Right kidney (tissue), 9 donors: Measurements from ENCODE around the gene CASK.

Experiments
- DNase-seq: peaks from one replicate; pipeline ENCODE4 v3.0.0-alpha.2; 2016
- long read RNA-seq, 8 donors: transcript quantifications; one replicate each; lab custom pipeline, GENCODE V29; 2026

The CASK gene, protein sequence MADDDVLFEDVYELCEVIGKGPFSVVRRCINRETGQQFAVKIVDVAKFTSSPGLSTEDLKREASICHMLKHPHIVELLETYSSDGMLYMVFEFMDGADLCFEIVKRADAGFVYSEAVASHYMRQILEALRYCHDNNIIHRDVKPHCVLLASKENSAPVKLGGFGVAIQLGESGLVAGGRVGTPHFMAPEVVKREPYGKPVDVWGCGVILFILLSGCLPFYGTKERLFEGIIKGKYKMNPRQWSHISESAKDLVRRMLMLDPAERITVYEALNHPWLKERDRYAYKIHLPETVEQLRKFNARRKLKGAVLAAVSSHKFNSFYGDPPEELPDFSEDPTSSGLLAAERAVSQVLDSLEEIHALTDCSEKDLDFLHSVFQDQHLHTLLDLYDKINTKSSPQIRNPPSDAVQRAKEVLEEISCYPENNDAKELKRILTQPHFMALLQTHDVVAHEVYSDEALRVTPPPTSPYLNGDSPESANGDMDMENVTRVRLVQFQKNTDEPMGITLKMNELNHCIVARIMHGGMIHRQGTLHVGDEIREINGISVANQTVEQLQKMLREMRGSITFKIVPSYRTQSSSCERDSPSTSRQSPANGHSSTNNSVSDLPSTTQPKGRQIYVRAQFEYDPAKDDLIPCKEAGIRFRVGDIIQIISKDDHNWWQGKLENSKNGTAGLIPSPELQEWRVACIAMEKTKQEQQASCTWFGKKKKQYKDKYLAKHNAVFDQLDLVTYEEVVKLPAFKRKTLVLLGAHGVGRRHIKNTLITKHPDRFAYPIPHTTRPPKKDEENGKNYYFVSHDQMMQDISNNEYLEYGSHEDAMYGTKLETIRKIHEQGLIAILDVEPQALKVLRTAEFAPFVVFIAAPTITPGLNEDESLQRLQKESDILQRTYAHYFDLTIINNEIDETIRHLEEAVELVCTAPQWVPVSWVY
- long read RNA-seq, donor 1, full-length matches to known transcripts: 5 of 5 reads
- long read RNA-seq, donor 1, partial matches to known transcripts: 0 of 5 reads
- long read RNA-seq, donor 1, other reads (novel, unspliced or antisense): 0 of 5 reads
- long read RNA-seq, donor 2, partial matches to known transcripts: 0 of 4 reads
- long read RNA-seq, donor 2, other reads (novel, unspliced or antisense): 0 of 4 reads
- long read RNA-seq, donor 3, full-length matches to known transcripts: 2 of 2 reads
- long read RNA-seq, donor 3, partial matches to known transcripts: 0 of 2 reads
- long read RNA-seq, donor 3, other reads (novel, unspliced or antisense): 0 of 2 reads
- long read RNA-seq, donor 4: 0 reads
- long read RNA-seq, donor 5, full-length matches to known transcripts: 4 of 4 reads
- long read RNA-seq, donor 5, partial matches to known transcripts: 0 of 4 reads
- long read RNA-seq, donor 5, other reads (novel, unspliced or antisense): 0 of 4 reads
- long read RNA-seq, donor 6, full-length matches to known transcripts: 6 of 6 reads
- long read RNA-seq, donor 6, partial matches to known transcripts: 0 of 6 reads
- long read RNA-seq, donor 6, other reads (novel, unspliced or antisense): 0 of 6 reads
- long read RNA-seq, donor 7, full-length matches to known transcripts: 7 of 7 reads
- long read RNA-seq, donor 7, partial matches to known transcripts: 0 of 7 reads
- long read RNA-seq, donor 7, other reads (novel, unspliced or antisense): 0 of 7 reads
- long read RNA-seq, donor 8, transcript CASK-206 (14 exons, 3,240 nt): major isoform, 6 of 6 reads
- long read RNA-seq, donor 8, partial matches to known transcripts: 0 of 6 reads
- long read RNA-seq, donor 8, other reads (novel, unspliced or antisense): 0 of 6 reads

DNA sequence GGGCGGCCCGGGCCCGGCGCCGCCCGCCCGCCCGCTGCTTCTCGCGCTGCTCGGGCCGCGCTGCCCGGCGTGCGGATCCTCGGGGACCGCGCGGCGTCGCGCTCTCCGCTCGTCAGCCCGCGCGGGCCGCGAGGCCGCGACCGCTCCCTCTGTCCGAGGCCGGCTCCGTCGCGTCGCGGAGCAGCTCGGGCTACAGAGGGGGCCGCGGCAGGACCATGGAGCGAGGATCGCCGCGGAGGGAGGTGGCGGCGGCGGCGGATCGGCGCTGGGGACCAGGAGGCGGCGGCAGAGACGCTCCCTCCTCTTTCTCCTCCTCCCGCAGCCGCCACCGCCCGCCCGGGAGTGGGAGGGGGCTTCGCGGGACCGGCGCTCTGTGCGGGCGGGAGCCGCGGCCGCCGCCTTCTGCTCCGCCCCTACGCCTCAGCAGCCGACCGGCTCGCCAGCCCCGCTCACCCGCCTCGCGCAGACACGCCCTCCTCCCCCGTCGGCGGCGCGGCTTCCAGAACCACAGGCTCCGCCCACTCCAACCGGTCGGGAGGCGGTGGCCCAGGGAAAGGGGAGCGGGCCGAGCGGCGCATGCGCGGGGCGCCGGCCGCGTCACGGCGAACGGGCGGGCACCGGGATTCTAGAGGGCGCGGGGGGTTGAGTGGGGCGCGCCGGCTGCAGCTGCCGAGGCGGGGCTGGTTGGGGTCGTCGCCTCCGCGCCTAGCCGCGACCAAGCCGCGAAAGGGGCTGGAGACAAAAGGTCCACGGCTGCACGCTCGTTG is at the start of gene CASK:
CASK (minus strand) TSS at position 344 of the 767 bp plus-strand sequence. CDS start 566 bp downstream, outside the sequence.
- DNase-seq: peak; percentile 81

DNA sequence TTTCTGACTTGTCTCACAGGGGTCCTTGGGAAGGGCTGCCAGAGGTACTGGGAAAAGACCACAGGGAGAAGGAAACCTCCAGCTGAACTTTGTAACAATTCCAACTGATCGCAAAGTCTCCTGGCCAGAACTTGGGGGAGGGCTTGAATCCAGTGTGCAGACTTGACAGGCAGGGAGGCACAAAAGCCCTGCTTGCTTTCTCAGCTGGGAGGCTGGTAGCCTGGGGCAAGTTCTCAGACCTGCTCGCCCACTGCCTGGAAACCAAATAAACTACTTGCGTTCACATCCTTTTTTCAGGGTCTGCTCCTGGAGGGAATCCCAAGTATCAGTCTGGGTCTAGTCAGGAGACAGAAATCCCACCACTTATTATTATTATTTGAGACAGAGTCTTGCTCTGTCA is 48.0 kb upstream of the CASK start:
- DNase-seq: no peak

DNA sequence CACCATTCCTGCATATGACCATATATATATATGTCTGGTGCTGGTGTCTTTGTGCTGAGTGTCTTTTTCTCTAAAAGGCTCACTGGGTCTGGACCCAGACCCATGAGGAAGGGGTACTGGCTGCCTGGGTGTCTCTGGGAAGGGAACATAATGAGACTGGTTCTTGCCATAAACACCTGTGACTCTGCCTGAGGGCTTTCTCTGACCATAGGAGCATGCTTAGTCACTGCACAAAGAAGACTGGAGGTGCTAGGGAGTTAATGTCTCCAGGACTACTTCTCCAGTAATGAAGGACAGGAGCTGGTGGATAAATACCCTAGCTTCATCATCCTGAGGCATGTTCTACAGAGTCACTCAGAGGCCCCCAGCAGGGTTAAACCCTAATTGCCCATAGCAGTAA is 47.1 kb upstream of the CASK start:
- DNase-seq: no peak

DNA sequence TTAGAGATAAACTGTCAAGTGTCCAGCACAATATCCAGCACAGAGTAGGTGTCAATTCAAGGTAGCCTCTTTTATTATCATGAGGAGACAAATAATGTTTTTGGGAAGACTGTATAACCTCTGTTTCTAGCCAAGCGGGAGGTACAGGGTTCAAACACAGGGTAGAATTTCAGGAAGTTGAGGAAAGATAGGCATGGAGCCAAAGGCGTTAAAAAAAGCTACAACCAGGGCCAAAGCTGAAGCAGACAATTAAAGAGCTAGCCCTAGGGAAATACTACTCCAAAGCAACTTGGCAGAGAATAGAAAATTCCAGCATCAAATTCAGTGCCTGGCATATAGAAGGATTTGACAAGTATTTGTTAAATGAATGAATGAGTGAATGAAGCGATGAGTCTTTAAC is 40.0 kb upstream of the CASK start:
- DNase-seq: no peak

DNA sequence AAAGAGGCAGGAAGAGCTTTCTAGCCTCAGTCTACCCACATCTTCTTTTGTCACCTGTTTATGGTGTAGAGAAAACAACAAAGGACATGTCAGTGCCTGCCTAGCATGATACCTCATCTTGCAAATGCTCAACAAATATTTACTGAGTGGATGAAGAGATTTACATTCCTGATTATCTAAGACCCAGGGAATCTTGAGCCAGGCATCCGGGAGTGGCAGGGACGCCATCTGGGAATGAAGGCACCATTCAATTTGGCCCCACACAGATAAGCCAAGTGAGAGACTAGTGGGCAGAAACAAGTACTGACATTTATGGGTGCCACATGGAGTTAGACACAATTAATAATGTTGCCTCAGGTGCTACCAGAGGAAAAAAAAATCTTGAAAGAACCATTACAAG is 36.8 kb upstream of the CASK start:
- no peak for DNase-seq

DNA sequence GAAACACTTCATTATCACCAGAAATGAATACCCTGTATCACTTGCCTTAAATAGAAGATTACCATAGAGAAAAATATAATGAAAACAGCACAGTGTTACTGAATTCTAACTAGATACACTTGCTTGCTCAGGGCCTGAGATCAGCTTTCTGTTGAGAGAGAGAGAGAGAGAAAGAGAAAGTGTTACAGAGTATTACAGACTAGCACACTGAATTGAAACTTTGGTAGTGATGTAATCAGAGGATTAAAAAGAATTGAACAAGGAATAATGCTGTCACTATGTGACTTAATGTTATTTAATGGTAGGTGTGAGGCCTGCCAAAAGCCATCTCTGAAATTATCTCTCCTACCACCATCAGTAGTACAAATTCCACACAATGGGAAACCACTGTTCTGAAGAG is 35.5 kb upstream of the CASK start:
- no peak for DNase-seq

DNA sequence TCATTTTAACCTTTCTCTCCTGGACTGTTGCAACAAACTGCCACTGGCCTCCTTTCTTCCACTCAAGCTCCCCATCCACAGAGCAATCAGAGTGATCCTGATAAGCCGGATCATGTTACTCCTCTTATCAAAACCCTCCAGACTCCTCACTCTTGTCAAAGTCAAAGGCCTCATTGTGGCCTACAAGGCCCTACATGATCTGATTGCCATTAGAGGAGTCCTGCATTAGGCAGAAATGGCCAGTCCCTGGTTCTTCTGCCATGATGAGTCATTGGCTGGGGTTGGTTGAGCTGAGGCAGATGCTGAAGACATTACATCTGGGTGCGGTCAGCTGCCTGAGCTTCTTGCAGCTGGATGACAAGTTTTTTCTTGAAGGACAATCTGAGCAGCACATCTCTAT is 32.7 kb upstream of the CASK start:
- no peak for DNase-seq

DNA sequence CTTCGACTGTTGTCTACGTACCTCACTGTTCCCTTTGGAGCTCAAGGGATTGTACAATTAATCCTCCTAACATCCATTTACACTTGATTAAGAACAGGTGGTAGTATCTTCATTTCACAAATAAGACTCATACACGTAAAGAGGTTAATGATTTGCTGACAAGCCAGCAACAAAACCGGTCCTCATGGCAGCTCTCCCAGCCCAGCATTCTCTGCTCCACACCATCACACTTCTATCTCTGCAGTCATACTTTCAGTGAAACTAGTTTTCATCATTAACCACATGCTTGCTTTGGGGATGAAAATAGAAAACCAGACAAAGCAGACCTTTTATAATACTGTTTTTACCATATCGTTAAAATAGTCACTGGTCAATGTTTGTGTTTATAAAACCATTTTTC is 28.7 kb upstream of the CASK start:
- no peak for DNase-seq

DNA sequence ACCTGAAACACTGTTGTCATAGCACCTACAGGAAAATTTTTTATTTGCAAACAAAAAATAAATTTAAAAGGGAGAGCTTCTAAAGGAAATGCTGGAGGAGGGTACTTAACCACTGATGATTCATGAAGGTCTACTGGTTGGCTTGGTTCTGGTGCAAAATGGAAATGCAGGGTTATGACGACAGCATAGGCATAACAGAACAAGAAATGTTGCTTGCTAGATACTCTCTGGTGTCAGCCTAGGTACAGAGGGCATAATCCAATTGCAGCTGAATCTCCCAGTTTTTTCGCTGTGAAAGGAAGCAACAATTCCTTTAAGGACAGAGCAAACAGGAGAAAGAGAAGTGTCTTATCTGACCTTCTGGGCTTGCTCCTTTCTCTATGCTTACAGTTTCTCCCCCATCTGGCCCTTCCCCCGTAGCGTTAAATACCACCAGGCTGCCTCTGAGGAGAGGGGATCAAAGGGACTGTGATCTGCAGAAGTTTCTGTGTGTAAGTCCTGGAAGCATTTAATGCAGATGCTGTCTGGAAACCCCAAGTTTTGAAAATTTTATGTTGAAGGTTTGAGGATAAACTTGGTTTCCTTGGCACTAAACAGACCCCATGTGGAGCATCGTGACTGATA is 23.7 kb upstream of the CASK start:
- DNase-seq: no peak

DNA sequence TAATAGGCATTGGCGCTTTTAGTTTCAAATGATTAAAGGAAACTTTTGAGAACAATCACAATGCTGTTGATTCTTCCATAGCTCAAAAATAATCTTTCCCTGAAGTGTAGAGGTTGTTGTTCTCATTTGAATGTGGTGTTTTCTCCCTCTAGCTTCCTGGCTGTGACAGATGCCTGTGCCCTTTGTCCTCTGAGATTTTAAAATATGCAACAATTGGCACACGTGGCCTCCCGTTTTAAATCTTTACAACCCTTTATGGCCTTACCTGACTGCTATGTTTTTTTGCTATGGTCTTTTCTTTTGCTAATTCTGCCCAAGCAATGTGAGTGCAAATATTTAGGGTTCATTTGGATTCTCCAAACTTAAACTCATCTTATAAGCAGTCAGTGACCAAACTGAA is 22.9 kb upstream of the CASK start:
- DNase-seq: no peak

DNA sequence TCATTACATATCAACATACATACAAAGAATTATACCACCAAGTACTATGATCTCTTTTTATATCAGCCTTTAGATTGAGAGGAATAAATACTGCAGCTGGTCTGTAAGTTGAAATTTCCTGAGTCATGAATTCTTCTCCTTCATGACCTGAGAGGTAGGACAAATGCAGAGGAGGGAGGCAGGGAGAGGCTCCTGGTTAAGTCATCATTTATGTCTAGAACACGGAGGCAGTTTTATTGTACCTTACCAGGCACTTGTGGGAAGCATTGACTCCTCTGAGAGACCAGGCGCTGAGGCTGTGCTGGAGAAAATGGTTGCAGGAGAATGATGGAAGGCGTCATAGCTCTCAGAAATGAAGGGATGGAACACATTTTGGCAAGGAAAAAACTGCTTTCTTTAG is 12.5 kb upstream of the CASK start:
- DNase-seq: no peak

DNA sequence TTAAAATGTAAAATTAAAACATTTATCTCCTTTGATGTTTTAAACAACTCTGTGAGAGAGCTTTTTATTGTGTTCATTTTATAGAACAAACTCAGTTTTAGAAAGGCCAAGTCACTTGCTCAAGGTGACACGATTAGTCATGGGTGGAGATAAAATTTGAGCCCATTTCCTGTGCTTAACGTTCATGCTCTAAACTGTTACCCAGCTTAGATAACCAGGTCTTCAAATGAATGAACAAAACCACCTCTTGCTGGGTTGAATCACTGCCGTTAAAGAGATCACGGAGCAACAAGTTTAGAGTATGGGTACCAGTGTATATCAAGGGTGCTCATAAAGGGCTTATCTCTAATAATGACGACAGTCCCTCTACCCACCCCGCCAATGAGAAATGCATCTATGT is 10.2 kb upstream of the CASK start:
- no peak for DNase-seq

DNA sequence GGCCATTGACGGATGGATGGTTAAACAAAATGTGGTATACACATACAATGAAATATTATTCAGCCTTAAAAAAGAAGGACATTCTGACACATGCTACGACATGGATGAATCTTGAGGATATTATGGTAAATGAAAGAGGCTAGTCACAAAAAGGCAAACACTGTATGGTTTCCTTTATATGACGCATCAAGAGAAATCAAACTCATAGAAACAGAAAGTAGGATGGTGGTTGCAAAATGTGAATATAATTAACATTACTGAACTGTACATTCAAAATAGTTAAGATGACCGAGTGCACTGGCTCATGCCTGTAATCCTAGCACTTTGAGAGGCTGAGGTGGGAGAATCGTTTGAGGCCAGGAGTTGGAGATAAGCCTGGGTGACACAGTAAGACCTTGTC is 9.5 kb upstream of the CASK start:
- no peak for DNase-seq

DNA sequence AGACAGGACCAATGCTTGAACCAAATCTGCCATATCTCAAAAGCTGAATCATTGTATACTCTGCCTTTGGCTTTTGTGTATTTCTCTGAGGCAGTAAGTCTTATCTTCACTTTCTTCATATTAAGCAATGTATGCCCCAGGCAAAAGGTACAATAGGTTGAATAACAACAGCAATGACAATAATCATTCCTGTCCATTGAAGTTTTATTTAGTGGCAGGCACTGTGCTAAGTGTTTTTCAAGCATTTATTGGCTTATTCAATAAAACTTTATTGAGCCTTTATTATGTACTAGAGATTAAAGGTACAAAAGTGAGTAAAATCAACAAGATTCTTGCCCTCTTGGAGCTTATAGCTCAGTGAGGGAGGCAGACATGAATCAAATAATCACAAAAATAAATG is 8.2 kb upstream of the CASK start:
- no peak for DNase-seq

DNA sequence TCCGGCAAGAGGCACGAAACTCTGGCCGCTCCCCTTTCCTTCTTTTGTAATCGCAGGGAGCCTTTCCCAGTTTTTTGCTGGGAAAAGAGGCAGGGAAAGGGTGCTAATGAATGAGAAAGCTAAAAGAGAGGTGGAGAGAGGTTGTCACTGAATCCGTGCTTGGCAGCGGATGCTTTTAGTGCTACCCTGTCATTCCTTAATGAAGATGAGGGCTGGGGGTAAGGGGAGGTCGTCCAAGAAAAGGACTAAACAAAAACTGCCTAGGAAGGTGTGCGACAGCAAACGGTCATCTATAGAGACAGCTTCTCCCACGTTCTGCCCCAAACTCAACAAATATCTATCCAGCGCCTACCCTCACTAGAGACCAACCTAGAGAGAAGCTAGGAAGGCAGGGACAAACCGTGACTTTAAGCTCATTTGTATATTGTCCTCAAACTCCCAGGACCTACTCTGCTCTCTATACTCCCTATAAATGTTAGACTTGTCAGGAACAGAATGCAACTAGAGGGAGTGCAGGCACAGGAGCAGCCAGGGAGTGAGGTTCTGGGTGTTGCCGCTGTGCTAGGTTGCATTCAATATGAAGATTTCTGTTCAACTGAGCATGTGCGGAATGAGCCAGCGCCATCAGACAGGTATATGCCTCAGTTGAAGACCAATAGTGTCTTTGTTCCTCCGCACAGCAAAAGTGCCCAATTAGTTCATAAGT is 777 bp upstream of the CASK start:
- no peak for DNase-seq

DNA sequence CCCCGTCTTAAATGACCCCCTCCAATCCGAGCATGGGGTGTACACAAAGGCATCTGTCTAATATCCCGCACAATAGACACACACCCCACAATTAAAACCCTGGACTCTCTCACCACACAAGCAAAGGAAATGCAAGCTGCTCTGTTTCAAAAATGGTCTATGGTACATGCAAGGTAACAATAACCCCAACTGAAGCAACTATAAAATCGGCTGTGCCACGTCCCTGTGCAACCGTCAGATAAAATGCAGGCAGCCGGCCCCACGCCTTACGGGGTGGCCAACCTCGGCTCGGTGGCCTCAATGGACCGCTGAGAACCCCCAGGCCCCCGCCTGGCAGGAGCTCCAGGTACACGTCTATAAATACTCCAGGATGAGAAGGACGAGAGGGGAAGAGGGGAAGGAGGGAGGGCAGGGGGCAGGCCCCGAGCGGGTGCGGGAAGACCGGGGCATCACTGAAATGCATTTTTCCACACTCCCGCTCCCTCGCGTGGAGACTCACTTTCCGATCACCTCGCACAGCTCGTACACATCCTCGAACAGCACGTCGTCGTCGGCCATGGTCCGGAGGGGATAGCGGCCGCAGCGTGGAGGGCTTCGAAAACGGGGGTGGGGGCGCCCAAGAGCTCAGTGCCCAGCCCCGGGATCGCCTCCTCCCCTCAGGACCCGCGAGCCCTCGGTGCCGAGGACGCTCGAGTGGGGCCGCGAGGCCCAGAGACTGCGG is 763 bp downstream of the CASK start:
- DNase-seq: peak; percentile 53

DNA sequence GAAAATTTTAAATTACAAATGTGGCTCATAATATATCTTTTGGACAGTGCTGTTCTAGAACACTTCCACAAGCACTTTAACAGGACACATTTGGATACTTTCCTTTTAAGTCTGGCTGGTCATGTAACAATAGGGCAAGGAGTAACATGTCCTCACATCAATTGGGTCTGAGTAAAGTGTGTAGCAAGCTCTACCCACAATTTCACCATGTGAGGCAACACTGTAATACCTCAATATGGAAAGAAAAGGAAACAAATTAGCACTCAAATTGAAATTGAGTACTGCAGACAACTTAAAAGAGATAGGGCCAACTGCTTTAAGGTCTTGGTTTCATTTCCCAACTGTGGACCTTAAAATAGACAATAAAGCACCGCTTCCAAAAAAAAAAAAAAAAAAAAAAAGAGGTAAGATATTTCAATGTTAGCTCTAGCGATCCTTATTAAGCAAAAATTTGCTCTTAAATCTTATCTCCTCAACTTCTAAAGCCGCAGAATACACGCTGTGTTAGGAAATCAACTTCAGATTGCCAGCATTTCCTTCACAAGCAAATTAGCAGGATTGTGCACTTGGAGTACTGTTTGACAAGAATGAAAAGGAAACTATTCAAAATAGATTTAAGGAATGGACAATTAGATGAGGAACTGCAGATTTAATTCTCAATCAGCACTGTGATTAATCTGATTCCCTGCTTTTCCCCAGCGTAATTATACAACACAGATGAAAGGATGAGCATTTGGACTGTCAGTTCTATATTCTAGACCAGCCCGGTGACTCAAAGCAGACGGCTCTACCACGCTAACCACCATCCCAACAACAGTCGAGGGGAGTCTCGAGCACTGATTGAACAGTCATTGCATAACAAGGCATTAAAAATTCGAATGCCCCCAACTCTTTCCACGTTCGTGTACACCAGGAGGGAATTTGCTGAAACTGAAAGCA is 1.6 kb downstream of the CASK start:
- DNase-seq: no peak

DNA sequence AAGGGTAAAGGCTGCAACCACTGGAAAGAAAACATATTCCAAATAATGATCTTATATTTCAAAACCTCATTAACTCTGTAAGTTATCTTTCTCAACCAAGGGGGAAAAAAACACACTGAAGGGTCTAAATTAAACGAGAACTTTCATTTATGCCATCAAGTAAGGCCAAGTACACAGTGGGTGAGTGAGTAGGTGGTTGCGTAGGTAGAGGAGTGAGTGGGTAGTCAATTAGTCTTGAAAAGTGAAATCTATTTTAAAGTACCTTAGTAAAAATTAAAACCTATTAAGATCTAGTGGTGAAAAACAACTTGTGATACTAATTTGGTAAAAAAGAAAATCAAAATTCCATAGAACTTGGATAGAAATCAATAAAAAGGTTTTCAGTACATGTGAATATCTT is 3.5 kb downstream of the CASK start:
- DNase-seq: no peak
